ENCODE measurements around the gene RPE.

Gene RPE

DNA sequence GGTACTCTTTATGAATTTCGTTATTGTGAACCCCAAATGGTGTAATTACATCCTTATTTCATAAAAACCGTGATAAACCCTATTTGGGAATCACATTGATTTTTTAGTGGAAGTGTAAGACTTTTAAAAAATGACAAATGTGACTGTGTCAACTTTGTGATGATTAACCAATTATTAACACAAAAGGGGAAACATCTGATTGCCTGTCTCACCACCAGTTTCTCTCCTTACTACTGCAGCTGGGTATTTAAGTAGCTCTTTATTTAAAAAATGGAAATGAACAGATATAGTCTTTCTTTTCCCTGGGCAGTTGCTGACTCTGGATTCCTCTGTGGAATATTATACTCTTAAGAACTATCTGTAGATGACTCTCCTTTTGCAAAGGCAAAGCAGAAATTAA, 11.6 kb upstream of the RPE start:
- POLR2A ChIA-PET, result no interaction called here
- TF ChIP-seq HDGF (IDR thresholded peaks at IDR 0.05; ENCODE audit: borderline replicate concordance), result no peak
- TF ChIP-seq, protein P1, sequence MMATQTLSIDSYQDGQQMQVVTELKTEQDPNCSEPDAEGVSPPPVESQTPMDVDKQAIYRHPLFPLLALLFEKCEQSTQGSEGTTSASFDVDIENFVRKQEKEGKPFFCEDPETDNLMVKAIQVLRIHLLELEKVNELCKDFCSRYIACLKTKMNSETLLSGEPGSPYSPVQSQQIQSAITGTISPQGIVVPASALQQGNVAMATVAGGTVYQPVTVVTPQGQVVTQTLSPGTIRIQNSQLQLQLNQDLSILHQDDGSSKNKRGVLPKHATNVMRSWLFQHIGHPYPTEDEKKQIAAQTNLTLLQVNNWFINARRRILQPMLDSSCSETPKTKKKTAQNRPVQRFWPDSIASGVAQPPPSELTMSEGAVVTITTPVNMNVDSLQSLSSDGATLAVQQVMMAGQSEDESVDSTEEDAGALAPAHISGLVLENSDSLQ (IDR thresholded peaks at IDR 0.05), result no peak
- TF ChIP-seq CTBP1 (IDR thresholded peaks at IDR 0.05; ENCODE audit: borderline replicate concordance), result no peak
- TF ChIP-seq SUZ12 (IDR thresholded peaks at IDR 0.05), result no peak
- TF ChIP-seq LEF1 (IDR thresholded peaks at IDR 0.05; ENCODE audit: borderline replicate concordance), result no peak
- TF ChIP-seq ZNF384 (IDR thresholded peaks at IDR 0.05), result no peak
- TF ChIP-seq ELF4 (IDR thresholded peaks at IDR 0.05), result no peak
- CTCF ChIA-PET, result interaction anchor here (0.6 kb wide), 1 partner anchor 53 kb away, joined by 3 read pairs; no protein-coding TSS in a partner anchor
- DNase-seq (ENCODE audit: extremely low spot score), result no peak

- ChIA-PET POLR2A (no interaction called here), CTCF (no interaction called here)
- TF ChIP-seq NFRKB (IDR thresholded peaks at IDR 0.05), result no peak
- TF ChIP-seq BHLHE40 (IDR thresholded peaks at IDR 0.05; ENCODE audit: borderline replicate concordance), result no peak
- TF ChIP-seq FOXA1 (IDR thresholded peaks at IDR 0.05), result no peak
- no peak for TF ChIP-seq ZNF384 (IDR thresholded peaks at IDR 0.05)
- no peak for TF ChIP-seq HDGF (IDR thresholded peaks at IDR 0.05; ENCODE audit: borderline replicate concordance)
- TF ChIP-seq FOXK2 (IDR thresholded peaks at IDR 0.05), result no peak
- no peak for TF ChIP-seq TARDBP (IDR thresholded peaks at IDR 0.05)
- TF ChIP-seq LEF1 (IDR thresholded peaks at IDR 0.05; ENCODE audit: borderline replicate concordance), result no peak
- no peak for TF ChIP-seq SP1 (IDR thresholded peaks at IDR 0.05)
- no peak for TF ChIP-seq ELF4 (IDR thresholded peaks at IDR 0.05)
- TF ChIP-seq L3MBTL2 (conservative IDR thresholded peaks at IDR 0.05), result no peak
- no peak for TF ChIP-seq FOXM1 (IDR thresholded peaks at IDR 0.05; ENCODE audit: borderline replicate concordance)
- TF ChIP-seq ARNT (IDR thresholded peaks at IDR 0.05), result no peak
- TF ChIP-seq CTBP1 (IDR thresholded peaks at IDR 0.05; ENCODE audit: borderline replicate concordance), result no peak
- no peak for TF ChIP-seq SUZ12 (IDR thresholded peaks at IDR 0.05)
- TF ChIP-seq, protein P1 (IDR thresholded peaks at IDR 0.05), result no peak
- no peak for DNase-seq (ENCODE audit: extremely low spot score)
These were observed 8.5 kb upstream of the RPE start for GRCh38 chr2:209993968-209994367.

DNA sequence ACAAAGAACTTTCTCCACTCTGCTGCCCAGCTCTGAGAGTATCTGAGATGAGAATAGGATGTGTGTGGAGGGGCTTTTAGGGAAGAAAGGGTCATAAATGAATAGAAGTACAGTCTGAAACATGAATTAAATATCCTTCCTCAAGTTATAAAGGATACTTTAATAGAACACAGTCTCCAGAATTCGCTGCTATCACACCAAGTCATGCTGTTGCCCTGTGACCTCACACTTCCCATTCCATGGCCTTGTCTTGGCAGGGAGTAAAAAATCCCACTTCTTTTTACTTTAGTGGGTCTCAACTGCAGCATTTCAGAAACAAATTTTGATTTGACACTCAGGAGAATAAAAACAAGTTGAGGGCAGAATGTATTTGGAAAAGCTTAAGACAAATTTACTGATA, 3.8 kb upstream of the RPE start:
- CTCF ChIA-PET, result no interaction called here
- no peak for TF ChIP-seq SP1 (IDR thresholded peaks at IDR 0.05)
- TF ChIP-seq CTBP1 (IDR thresholded peaks at IDR 0.05; ENCODE audit: borderline replicate concordance), result no peak
- no peak for TF ChIP-seq FOXA1 (IDR thresholded peaks at IDR 0.05)
- no peak for TF ChIP-seq SUZ12 (IDR thresholded peaks at IDR 0.05)
- no peak for TF ChIP-seq BHLHE40 (IDR thresholded peaks at IDR 0.05; ENCODE audit: borderline replicate concordance)
- no peak for TF ChIP-seq ZNF384 (IDR thresholded peaks at IDR 0.05)
- TF ChIP-seq LEF1 (IDR thresholded peaks at IDR 0.05; ENCODE audit: borderline replicate concordance), result no peak
- no peak for TF ChIP-seq ELF4 (IDR thresholded peaks at IDR 0.05)
- TF ChIP-seq FOXM1 (IDR thresholded peaks at IDR 0.05; ENCODE audit: borderline replicate concordance), result no peak
- no peak for TF ChIP-seq L3MBTL2 (conservative IDR thresholded peaks at IDR 0.05)
- TF ChIP-seq, protein P1 (IDR thresholded peaks at IDR 0.05), result no peak
- no peak for TF ChIP-seq HDGF (IDR thresholded peaks at IDR 0.05; ENCODE audit: borderline replicate concordance)
- no peak for TF ChIP-seq ARNT (IDR thresholded peaks at IDR 0.05)
- POLR2A ChIA-PET, result no interaction called here
- no peak for DNase-seq (ENCODE audit: extremely low spot score)

- no peak for DNase-seq (ENCODE audit: extremely low spot score)
- ChIA-PET CTCF (no interaction called here), POLR2A (no interaction called here)
- TF ChIP-seq NFRKB (IDR thresholded peaks at IDR 0.05), result no peak
- no peak for TF ChIP-seq FOXK2 (IDR thresholded peaks at IDR 0.05)
- no peak for TF ChIP-seq HDGF (IDR thresholded peaks at IDR 0.05; ENCODE audit: borderline replicate concordance)
- TF ChIP-seq BHLHE40 (IDR thresholded peaks at IDR 0.05; ENCODE audit: borderline replicate concordance), result no peak
- TF ChIP-seq ZNF384 (IDR thresholded peaks at IDR 0.05), result no peak
- no peak for TF ChIP-seq ELF4 (IDR thresholded peaks at IDR 0.05)
These were observed 1.7 kb upstream of the RPE start for GRCh38 chr2:210000464-210001324.

- POLR2A ChIA-PET, result no interaction called here
- TF ChIP-seq CTBP1 (IDR thresholded peaks at IDR 0.05; ENCODE audit: borderline replicate concordance) (no peak), HDGF (IDR thresholded peaks at IDR 0.05; ENCODE audit: borderline replicate concordance) (no peak), BHLHE40 (IDR thresholded peaks at IDR 0.05; ENCODE audit: borderline replicate concordance) (no peak), FOXK2 (IDR thresholded peaks at IDR 0.05) (no peak)
- CTCF ChIA-PET, result no interaction called here
- DNase-seq (ENCODE audit: extremely low spot score), result no peak
These were observed 921 bp downstream of the RPE start for GRCh38 chr2:210003359-210003758.

GRCh38 chr2:210004881-210005280, 2.4 kb downstream of the RPE start:
- TF ChIP-seq FOXA1 (IDR thresholded peaks at IDR 0.05) (no peak), L3MBTL2 (conservative IDR thresholded peaks at IDR 0.05) (no peak), ARNT (IDR thresholded peaks at IDR 0.05) (no peak)
- DNase-seq (ENCODE audit: extremely low spot score), result no peak
- CTCF ChIA-PET, result no interaction called here
- POLR2A ChIA-PET, result no interaction called here
